GM21528 (cell line): ENCODE measurements around the gene PACSIN1.

Source experiments
- ATAC-seq: cut with Tn5 transposase; IDR thresholded peaks from one replicate; pipeline ENCODE4 v1.9.1; 2021; ENCODE audit warnings: mild to moderate bottlenecking, moderate library complexity; ENCODE audit not compliant: unreplicated experiment, low FRiP score

PACSIN1 gene

DNA sequence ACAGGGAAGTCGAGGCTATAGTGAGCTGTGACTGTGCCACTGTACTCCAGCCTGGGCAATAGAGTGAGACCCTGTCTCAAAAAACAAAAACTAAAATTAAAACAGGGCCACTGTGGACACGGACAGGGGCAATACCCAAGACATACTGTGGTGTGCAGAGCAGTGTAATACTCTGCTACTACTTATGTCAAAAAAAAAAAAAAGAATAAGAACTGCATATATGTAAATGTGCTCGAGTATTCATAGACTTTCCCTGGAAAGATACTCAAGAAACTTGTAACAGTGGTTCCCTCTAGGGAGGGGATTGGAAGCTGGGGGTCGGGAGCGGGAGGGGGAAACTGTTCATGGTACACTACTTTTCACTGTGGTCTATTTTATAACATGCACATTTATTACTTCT is 74.3 kb downstream of the PACSIN1 start:
- no peak for ATAC-seq

DNA sequence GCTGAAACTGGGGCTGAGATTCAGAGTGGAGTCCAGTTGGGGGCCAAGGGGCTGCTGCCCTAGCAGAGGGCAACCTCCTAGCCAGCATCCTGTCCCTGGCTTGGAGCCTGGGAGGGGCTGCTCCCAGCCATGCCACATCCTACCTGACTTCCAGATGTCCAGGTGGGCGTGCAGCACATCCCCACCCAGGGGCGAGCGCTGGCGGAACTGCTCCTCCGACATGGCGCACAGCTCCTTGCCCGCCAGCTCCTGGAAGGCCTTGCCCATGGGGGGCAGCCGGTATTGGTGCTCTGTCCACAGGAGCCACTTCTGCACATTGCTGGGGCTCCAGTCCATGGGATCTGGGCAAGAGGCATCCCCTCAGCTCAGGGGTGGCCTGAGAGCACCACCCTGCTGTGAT is 75.0 kb downstream of the PACSIN1 start:
- no peak for ATAC-seq

DNA sequence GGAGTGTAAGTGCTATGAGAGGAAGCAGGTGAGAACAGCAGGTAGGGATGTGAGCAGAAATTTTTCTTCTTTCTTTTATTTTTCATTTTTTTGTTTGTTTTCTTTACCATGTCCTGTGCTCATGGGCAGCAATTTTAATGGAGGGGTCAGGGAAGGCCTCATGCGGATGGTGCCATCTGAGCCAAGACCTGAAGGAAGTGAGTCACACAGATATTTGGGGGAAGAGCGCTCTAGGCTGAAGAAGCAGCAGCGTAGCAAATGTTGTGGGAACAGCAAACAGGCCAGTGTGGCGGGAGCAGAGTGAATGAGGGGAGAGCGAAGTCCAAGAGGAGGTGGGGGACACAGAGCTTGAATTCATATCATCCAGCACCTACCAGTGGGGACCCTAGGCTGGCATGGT is 77.5 kb downstream of the PACSIN1 start:
- ATAC-seq = no peak

DNA sequence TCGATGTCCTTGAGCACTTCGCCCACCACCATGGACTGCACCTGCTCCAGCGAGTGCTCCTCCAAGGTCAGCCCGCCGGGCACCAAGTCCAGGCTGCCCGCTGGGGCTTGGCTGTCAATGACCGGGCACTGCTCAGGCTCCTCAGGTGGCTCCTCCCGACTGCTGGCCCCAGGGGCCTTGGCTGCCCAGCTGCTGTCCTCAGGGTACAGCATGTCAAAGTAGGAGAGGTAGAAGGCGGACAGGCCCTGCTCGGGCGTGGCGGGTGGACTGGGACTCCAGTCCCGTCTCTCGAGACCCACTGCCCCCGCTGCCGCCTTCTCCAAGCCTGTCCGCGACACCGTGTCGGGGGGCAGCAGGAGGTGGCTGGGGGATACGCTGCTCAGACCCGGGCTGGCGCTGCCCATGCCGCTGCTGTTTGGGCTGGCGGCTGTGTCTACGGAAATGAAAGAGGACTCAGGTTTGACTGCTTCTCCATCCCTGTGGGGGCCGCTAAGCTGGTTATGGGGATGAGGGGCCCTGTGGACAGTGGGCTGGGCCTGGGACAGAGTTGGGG is 78.3 kb downstream of the PACSIN1 start:
- ATAC-seq = no peak

DNA sequence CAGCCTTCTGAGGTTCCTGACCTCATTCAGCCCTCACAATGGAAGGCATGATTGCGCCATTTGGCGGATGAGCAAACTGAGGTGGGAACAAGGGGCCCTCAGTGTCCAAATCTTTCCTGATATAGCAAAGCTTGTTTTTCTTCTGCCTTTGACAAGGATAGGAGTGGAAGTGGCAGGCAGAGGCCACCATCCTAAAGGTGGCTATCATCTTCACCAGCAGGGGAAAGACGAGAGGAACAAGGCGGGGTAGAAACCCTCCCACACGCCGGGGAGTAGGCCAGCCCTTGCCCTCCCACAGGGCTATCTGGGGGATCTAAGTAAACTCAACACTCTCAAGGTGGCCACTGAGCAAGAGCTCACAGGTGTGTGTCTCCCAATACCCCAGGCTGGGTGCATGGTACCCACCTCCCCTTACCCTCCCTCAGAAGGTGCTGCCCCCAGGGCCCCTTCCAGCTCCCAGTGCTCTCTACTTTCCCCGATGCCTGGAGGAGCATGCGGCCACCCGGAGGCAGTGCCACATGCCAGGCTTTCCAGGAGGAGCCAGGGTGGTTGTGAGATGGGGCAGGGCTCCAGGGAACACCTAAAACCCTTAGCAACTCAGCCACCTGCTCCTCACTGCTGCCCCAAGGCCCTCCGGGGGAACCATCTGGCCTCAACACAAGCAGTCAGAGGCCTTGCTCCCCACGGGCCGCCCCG is 79.0 kb downstream of the PACSIN1 start:
- ATAC-seq = no peak

DNA sequence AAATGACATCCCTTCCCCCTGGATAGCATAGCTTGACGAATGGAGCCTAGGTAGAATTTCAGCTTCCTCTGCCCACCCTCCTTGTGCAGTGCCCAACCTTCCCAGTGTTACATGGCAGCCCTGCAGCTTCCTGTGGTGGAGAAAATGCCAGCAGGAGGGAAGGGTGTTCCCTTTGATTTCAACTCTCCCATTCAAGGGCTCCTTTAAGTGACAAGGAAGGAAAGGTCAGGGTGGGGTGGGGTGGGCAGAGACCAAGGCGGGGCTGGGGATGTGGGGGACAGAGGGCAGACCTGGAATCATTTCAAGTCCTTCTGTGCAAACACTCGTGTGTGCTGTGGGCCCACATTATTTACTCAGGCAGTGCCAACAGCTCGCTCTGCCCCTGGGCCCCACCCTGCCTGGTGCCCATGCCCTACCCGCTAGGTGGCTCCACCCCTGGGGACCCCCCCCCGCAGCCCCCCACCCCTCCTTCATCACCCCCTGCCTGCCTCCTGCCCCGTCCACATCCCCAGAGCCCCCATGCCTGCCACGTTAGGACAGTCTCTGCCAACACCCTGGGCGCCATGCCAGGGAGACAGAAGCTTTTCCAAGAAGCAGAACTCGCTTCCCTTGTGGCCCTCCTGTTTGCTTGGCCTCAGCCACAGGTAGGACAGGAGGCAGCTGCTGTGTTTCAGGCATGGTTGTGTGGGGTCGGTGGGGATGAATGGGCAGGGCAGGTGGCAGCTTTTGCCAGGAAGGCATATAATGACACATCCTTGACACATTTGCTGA is 80.9 kb downstream of the PACSIN1 start:
- no peak for ATAC-seq

DNA sequence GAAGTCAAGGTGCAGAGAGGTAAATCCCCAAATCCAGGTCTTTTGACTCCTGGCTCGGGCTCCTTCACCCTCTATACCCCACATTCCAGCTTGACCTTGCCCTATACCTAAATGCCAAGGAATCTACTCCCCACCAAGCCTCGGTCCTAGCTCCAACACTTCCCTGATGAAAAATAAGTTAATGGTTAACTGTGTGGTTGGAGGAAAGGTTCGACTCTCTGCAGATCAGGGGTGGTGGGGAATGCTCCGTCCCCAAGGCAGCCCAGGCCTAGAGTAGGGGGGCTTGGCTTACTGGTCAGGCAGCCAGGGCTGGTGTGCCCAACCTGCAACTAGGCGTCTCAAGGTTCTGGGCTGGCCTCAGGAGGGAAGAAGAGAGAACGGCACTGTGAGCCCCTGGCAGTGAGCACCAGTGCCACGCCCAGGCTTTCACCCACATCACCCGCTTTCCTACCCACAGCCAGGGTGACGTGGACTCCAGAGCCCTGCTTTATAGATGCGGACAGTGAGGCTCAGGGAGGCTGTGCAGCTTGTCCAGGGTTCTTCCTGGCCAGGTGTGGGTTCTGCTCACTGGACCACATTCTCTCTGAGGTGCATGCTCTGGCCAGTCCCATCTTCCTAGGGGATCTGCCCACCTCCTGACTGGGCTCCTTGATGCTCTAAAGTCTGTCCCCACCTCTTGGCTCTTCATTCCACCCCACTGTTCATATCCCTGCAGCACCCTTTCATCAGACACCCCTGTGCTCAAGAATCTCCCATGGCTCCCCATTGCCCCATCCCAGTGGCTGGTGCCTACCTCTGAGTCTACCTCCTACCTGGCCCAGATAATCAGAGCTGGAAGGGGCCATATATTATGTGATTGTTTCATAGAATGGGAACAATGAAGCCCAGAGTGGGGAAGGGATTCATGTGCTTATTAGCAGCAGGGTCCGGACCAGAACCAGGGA is 82.1 kb downstream of the PACSIN1 start:
- ATAC-seq = no peak

DNA sequence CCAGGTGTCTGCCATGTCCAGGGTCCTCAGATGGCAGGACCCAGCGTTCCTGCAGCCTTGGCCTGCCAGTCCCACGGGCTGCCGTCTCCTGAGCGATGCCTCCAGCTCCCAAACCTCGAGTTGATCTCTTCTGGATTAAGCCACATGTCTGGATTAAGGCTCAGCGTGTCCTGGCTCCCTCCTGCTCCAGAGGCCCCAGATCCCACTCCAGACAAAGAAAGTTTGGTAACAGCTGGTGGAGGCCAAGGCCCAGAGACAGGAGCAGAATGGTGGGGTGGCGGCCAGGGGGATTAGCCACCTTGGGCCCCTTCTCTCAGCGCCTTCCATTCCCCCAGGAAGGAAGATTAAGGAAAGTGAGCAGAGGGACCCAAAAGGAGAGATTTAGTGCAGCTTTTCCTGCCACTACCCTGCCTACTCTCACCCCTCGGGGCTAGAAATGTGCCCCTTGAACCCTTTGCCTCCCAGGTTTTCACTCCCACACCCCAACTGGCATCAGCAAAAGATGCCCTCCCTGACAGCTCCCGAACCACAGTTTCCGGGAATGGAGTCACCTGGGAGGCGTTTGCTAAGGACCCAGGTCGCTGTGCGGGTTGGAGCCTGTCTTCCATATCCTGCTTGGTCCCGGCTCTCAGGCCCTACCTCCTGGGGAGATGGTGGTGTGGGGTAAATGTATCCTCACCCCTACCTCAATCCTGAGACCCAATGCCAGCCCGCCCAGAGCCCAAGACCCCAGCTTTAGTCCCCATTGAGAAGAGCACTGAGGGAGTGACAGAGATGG is 83.3 kb downstream of the PACSIN1 start:
- ATAC-seq = no peak

DNA sequence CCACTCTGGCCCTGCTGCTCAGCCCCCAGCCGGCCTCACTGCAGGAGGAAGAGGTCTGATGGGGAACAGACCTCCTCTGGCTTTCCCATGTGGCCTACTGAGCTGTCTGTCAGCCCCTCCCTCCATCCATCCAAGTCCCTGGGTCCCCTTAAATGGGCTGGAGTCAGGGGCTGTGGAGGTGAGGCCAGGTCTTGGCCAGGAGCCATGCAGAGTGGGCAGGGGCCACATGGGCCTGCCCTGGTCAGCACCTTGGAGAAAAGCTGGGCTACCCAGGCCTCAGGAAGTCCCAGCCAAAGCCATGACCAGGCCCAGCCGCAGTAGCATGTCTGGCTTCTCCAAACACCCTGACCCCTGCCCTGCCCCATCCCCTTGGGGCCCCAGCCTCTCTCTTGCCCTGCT is 83.9 kb downstream of the PACSIN1 start:
- ATAC-seq = no peak

DNA sequence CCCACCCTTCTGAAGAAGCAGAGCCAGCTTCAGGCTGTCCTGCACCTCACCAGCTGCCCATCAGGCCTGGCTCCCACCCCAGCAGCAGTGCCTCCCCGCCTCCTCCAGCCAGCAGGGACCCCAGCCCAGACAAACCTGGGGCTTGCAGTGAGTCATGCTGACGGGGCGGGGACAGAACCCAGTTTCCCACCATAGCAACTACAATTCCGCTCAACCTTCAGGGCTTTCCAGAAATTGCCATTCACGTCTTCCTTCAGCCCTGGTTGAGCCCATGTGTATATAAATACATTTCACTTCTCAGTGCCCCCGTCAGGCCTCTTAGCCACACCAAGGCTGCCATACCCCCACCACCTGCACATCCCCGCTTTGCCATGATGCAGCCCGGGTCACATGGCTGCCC is 85.8 kb downstream of the PACSIN1 start:
- ATAC-seq = no peak

DNA sequence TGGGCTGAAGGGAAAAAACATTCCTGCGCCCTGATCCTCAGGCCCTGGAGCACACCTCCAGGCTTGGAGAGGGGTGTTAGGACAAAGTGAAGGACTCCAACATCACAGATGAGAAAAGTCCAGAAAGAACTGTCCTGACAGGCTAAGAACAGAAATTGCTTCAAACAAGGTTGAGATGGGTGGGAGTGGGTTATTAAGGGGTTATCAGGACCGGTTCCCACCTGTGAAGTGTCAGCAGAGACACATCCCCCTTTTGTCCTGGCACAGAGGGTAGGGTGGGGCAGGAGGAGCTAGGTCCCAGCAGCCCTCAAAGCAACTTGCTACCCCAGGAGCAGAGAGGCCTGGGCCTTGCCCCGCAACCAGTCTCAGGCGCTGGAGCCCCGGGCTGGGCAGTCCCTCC is 86.7 kb downstream of the PACSIN1 start:
- no peak for ATAC-seq

DNA sequence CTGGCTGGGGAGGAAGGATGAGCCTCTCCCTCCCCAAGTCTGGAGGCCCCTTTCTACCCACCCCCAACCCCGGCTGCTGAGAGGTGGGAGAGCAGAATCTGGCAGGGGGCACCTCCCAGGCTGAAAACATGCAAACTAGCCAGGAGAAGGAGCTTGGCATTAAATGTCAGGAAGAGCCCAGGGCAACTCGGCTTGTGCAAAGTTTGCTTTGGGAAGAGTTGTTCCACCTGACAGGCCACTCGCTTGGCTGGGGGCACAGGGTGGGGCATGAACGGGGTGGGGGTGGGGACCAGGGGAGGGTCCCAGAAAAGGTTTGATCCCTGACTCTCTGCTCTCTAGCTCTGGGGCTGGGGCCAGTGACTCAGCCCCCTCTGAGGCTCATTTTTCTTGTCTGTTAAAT is 87.3 kb downstream of the PACSIN1 start:
- no peak for ATAC-seq

DNA sequence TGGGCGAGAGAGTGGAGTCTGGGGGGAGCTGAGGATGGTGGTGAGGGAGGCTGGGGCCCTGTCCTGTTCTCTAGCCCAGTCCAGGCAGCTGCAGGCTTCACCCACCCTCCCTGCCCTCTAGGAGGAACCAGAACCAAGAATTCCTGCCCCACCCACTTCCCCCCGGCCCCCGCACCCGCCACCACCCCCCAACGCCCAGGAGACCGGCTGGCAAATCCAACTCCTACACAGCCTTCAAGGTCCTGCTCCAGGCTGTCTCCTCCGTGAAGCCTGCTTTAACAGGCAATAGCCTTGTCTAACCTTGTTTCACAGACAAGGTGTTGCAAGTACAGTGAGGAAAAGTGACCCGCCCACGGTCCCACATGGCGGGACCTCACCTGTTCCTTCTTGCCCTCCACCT is 87.9 kb downstream of the PACSIN1 start:
- ATAC-seq = no peak

DNA sequence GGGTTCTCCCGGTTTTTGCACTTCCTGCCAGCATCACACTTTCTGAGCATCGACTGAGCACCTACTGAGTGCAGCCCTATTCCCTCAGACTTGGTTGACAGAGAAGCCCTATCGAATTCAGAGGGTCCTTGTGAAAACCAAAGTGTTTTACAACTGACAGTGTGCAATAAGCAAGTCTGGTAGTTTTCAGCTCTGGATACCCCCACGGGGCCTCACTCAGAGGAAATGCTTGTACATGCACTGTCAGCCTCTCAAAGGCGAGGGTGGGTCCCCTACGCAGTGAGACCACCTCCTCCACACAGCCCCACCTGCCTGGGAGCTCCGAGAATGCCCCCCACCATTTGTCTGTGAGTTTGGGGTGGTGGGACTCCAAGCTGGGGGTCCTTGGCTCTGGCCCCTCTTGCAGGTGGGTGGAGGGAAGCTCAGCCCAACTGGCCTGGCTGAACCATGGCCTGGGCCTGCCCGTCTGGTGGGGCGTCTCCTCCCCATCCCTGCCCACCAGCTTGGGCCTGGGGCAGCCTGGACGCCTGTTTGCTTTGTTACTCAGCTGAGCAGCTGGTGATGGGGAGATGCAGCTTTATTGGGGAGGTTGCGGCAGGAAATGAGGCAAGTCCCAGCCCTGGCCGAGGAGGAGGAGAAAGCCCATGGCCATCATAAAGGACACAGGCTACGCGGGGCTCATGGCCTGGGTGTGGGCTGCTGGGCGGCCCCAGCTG is 88.6 kb downstream of the PACSIN1 start:
- ATAC-seq = no peak

DNA sequence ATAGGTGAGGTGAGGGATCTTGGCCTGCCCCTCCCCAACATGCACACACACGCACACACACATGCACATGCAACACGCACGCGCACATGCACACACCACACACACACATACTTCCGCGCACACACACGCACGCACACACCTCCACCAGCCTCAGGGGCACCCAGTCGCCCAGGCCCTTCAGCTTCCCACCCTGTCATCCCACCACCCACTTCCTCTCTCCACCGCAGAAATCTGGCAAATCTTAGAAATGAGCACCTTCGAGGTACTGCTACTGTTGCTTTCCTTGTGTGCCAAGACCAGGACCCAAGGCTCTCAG is 89.1 kb downstream of the PACSIN1 start:
- ATAC-seq = no peak

DNA sequence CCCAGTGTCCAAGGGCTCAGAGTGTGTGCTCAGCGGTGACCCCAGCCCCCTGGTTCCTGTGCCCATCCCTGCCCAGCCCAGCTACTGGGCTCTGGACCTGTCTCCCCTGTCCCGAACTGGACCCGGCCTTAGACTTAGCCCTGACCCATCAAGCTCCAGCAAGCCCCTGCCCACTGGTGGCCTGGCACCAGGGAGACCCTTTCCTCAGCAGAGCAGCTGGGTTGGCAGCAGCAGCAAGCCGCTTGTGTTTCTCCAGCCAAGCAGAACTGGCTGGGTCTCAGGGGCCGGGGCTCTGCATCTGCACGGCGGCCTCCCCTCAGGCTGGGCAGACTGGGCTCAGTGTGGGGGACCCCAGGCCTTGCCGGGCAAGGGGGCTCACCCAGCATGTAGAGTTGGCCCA is 89.5 kb downstream of the PACSIN1 start:
- ATAC-seq = no peak

DNA sequence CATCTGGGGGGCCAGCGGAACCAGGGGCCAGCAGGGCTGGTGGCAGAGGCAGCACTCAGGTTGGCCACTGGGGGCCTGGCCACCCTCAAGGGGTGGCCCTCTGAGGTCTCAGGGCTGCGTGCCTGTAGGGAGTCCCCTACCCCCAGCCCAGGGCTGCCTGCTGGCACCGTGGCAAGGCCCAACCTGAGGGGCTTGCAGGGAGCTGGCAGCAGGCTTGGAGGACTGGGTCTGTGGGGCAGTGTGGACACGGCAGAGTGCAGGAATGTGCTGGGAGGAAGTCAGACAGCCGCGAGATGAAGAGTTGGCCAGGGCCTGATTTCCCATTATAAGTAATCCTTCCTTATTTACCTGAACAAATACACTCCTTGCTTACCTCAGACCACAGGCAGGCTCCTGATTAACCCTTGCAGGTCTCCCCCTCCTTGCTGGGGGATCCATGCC is 90.2 kb downstream of the PACSIN1 start, which contains the start of gene SPDEF:
Gene SPDEF (minus strand): TSS at position 299 of the 441 bp plus-strand sequence. CDS start 11,874 bp downstream, outside the sequence.
- ATAC-seq = no peak

DNA sequence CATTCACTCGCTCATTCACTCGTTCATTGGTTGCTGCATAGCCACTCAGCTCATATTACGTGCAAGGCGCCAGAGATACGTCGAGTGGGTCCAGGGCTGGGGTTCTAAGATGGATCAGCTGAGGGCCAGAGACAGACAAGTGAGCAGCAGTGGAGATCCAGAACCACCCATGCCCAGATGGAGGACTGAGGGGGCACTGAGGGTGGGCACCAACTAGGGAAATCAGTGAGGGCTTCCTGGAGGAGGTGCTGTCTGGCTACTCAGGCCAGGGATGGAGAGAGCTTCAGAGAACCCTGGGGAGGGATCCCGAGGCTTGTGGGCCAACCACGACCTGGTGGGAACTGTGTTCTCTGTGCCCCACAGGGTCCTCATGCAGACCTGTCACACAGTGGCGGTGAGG is 90.6 kb downstream of the PACSIN1 start:
- no peak for ATAC-seq

DNA sequence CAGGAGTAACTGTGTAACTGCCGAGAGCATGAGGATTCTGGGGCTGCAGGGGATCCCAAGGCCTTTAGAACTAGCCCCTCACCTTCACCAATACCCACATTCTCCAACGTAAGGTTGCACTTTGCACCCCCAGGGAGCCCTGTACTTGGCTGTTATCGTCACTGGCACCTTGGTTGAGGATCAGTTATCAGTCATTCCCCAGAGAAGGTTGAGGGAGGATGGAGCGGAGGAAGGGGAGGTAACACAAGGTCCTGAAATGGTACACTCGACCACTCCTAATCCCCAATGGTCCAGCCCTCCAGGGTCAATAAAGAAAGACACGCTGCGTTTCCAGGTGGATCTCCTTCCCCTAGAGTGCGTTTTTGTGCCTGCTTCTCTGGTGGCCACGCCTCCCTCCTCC is 91.4 kb downstream of the PACSIN1 start:
- ATAC-seq = no peak
